ENCODE measurements around the gene MYO16.

The MYO16 gene

GRCh38 chr13:109159650-109160309 is 530.4 kb downstream of the MYO16 start:
- no peak for DNase-seq

- no peak for DNase-seq
Measured at GRCh38 chr13:109160357-109160756, 530.9 kb downstream of the MYO16 start.

GRCh38 chr13:109160887-109161669 is 531.7 kb downstream of the MYO16 start:
- DNase-seq = no peak

- no peak for DNase-seq
Measured at GRCh38 chr13:109162248-109163036, 533.0 kb downstream of the MYO16 start.

GRCh38 chr13:109163037-109163379 is 533.6 kb downstream of the MYO16 start:
- no peak for DNase-seq

GRCh38 chr13:109165417-109165904 is 536.0 kb downstream of the MYO16 start:
- no peak for DNase-seq

- DNase-seq = no peak
Measured at GRCh38 chr13:109166804-109167203, 537.4 kb downstream of the MYO16 start.

- no peak for DNase-seq
Measured at GRCh38 chr13:109172136-109172535, 542.7 kb downstream of the MYO16 start.

GRCh38 chr13:109175666-109176065 is 546.3 kb downstream of the MYO16 start:
- DNase-seq = no peak

GRCh38 chr13:109180905-109181425 is 551.6 kb downstream of the MYO16 start:
- no peak for DNase-seq

- DNase-seq = no peak
Measured at GRCh38 chr13:109182777-109183465, 553.5 kb downstream of the MYO16 start.

- DNase-seq = no peak
Measured at GRCh38 chr13:109191413-109191812, 562.0 kb downstream of the MYO16 start.

GRCh38 chr13:109192306-109192705 is 562.9 kb downstream of the MYO16 start:
- DNase-seq = no peak

GRCh38 chr13:109196948-109197347 is 567.5 kb downstream of the MYO16 start:
- DNase-seq = no peak

- no peak for DNase-seq
Measured at GRCh38 chr13:109198585-109198984, 569.2 kb downstream of the MYO16 start.

GRCh38 chr13:109199280-109199679 is 569.9 kb downstream of the MYO16 start:
- no peak for DNase-seq

- no peak for DNase-seq
Measured at GRCh38 chr13:109200556-109200955, 571.1 kb downstream of the MYO16 start.

GRCh38 chr13:109203587-109203986 is 574.2 kb downstream of the MYO16 start:
- DNase-seq = no peak

GRCh38 chr13:109204252-109204651 is 574.8 kb downstream of the MYO16 start:
- no peak for DNase-seq

GRCh38 chr13:109204657-109205056 is 575.2 kb downstream of the MYO16 start:
- no peak for DNase-seq

GRCh38 chr13:109205315-109205714 is 575.9 kb downstream of the MYO16 start:
- DNase-seq = no peak

GRCh38 chr13:109206616-109207015 is 577.2 kb downstream of the MYO16 start:
- DNase-seq = no peak

- DNase-seq = no peak
Measured at GRCh38 chr13:109207622-109208021, 578.2 kb downstream of the MYO16 start.
